Measurements from ENCODE around the gene CBFA2T3.

CBFA2T3 gene

GRCh38 chr16:88977812-88978607 lies 1.0 kb upstream of the CBFA2T3 start:
- TF ChIP-seq, protein P1, sequence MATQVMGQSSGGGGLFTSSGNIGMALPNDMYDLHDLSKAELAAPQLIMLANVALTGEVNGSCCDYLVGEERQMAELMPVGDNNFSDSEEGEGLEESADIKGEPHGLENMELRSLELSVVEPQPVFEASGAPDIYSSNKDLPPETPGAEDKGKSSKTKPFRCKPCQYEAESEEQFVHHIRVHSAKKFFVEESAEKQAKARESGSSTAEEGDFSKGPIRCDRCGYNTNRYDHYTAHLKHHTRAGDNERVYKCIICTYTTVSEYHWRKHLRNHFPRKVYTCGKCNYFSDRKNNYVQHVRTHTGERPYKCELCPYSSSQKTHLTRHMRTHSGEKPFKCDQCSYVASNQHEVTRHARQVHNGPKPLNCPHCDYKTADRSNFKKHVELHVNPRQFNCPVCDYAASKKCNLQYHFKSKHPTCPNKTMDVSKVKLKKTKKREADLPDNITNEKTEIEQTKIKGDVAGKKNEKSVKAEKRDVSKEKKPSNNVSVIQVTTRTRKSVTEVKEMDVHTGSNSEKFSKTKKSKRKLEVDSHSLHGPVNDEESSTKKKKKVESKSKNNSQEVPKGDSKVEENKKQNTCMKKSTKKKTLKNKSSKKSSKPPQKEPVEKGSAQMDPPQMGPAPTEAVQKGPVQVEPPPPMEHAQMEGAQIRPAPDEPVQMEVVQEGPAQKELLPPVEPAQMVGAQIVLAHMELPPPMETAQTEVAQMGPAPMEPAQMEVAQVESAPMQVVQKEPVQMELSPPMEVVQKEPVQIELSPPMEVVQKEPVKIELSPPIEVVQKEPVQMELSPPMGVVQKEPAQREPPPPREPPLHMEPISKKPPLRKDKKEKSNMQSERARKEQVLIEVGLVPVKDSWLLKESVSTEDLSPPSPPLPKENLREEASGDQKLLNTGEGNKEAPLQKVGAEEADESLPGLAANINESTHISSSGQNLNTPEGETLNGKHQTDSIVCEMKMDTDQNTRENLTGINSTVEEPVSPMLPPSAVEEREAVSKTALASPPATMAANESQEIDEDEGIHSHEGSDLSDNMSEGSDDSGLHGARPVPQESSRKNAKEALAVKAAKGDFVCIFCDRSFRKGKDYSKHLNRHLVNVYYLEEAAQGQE (IDR thresholded peaks at IDR 0.05; ENCODE audit: insufficient read depth in 1 of 2, low read depth in 2 of 2, low read length in 2 of 2): no peak
- TF ChIP-seq FOXP2 (optimal IDR thresholded peaks at IDR 0.05; ENCODE audit: borderline replicate concordance, extremely low read depth, extremely low read length, insufficient read depth): no peak
- no peak for TF ChIP-seq SIN3A (IDR thresholded peaks at IDR 0.05; ENCODE audit: borderline replicate concordance, insufficient read depth, low read length)
- TF ChIP-seq TAF1 (IDR thresholded peaks at IDR 0.05; ENCODE audit: borderline replicate concordance, insufficient read depth, low read length): no peak
- TF ChIP-seq POLR2AphosphoS5 (IDR thresholded peaks at IDR 0.05; ENCODE audit: low read depth, low read length): no peak

GRCh38 chr16:88976366-88977017 lies 515 bp downstream of the CBFA2T3 start:
- TF ChIP-seq, protein P1 (IDR thresholded peaks at IDR 0.05; ENCODE audit: insufficient read depth in 1 of 2, low read depth in 2 of 2, low read length in 2 of 2): no peak
- TF ChIP-seq SIN3A (IDR thresholded peaks at IDR 0.05; ENCODE audit: borderline replicate concordance, insufficient read depth, low read length) (no peak), TAF1 (IDR thresholded peaks at IDR 0.05; ENCODE audit: borderline replicate concordance, insufficient read depth, low read length) (no peak)

GRCh38 chr16:88975511-88976061 lies 1.4 kb downstream of the CBFA2T3 start:
- no peak for TF ChIP-seq FOXP2 (optimal IDR thresholded peaks at IDR 0.05; ENCODE audit: borderline replicate concordance, extremely low read depth, extremely low read length, insufficient read depth)
- TF ChIP-seq, protein P1 (IDR thresholded peaks at IDR 0.05; ENCODE audit: insufficient read depth in 1 of 2, low read depth in 2 of 2, low read length in 2 of 2): no peak
- no peak for TF ChIP-seq POLR2AphosphoS5 (IDR thresholded peaks at IDR 0.05; ENCODE audit: low read depth, low read length)
- no peak for TF ChIP-seq SIN3A (IDR thresholded peaks at IDR 0.05; ENCODE audit: borderline replicate concordance, insufficient read depth, low read length)
- TF ChIP-seq TAF1 (IDR thresholded peaks at IDR 0.05; ENCODE audit: borderline replicate concordance, insufficient read depth, low read length): no peak

DNA sequence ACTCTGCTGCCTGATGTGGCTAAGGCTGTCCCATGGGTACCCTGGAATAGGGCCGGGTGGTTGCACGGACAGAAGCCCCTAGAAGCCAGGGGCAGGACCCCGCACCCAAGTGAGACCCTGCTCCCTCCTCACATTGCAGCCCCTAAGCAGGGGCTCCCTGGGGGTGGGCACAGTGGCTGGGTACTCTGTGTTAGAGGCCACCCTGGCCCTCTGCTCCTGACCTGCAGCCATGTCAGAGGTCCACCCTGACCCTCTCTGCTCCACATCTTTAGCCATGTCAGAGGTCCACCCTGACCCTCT lies 2.1 kb downstream of the CBFA2T3 start:
- no peak for TF ChIP-seq POLR2AphosphoS5 (IDR thresholded peaks at IDR 0.05; ENCODE audit: low read depth, low read length)
- TF ChIP-seq, protein P1 (IDR thresholded peaks at IDR 0.05; ENCODE audit: insufficient read depth in 1 of 2, low read depth in 2 of 2, low read length in 2 of 2): no peak
- TF ChIP-seq TAF1 (IDR thresholded peaks at IDR 0.05; ENCODE audit: borderline replicate concordance, insufficient read depth, low read length): no peak
